DOHH2 (cell line): ENCODE data around the gene METTL24.

ENCODE experiments used
- CTCF ChIP-seq: fragments of 200-600 bp; sonication (generic); IDR thresholded peaks from one replicate; pipeline ENCODE4 v1.5.1; 2014; ENCODE audit warnings: antibody characterized with exemption, mild to moderate bottlenecking, low read depth, low read length; ENCODE audit not compliant: poor library complexity, severe bottlenecking
- EZH2phosphoT487 ChIP-seq: fragments of 200-600 bp; sonication (generic); IDR thresholded peaks from 2 replicates; pipeline ENCODE4 v1.6.1; 2017; ENCODE audit warnings: borderline replicate concordance, mild to moderate bottlenecking, antibody characterized with exemption, low read length, moderate library complexity, mixed read lengths

- TF ChIP-seq CTCF (no peak), EZH2phosphoT487 (no peak)
These were observed 25.9 kb downstream of the METTL24 start for GRCh38 chr6:110332281-110332680.
